ENCODE data around the gene ACAP1. TPM values are rescaled to one million over a fixed set of nuclear protein-coding genes. Genes with fewer than 3 reads are reported as not detected.

ACAP1 gene
- total and polyA plus RNA-seq, 12 donors: 2.4 to 23.4 (median 13.4) TPM

- ATAC-seq: peak in 1 of 8 donors; percentile 1
- intact Hi-C loops (cut with DNase I): loop anchor here in 4 of 10 donors (10.0 kb wide), 2 partner anchors 239 to 249 kb away; partner anchors contain the start of gene SLC16A11 (in 2 of the 4)
- Histone ChIP-seq H3K36me3 (no peaks in the 10 kb centered on the region), H3K9me3 (no peaks in the 10 kb centered on the region), H3K4me1 (peaks cover 21 to 70% (median 58%) of the 10 kb centered on the region in 9 donors), H3K27me3 (peaks cover 0 to 72% (median 39%) of the 10 kb centered on the region in 7 donors), H3K27ac (peak overlapping the region in 4 of 10 donors; percentile 25 to 55 (median 27)), H3K4me3 (peak overlapping the region in 9 of 10 donors; percentile 13 to 45 (median 24))
- no peak for TF ChIP-seq CTCF (IDR thresholded peaks at IDR 0.05)
- no peak for DNase-seq
- 4 to 5% methylated on average over 35 to 67 of the region's 75 CpGs for WGBS, 2 donors
Measured at GRCh38 chr17:7293816-7294613, 42.3 kb upstream of the ACAP1 start.

DNA sequence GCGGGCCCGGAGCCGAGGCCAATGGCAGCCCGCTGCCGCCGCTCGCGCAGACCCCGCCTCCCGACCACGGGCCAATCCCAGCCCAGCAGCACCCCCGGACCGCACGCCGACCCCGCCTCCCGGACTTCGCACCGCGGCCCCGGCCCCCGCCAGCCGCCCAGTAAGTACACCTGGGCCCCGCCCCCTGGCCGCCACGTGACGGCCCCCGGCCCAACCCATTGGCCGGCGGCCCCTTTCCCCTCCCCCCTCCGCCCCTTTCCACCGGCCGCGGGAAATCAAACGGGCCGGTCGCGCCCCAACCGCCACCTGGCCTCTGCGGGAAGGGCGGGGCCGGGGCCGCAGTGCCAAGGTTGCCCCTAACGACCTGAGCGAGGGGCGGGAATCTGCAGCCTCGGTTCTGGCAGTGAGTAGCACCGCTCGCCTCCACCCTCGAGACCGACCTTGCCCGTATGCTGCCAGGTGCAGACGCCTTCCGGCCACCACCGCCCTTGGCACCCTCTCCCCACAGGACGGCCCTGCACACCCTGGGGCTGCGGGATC lies 41.6 kb upstream of the ACAP1 start, which contains the start of gene YBX2:
Gene YBX2 (minus strand): TSS at position 26 of the 540 bp plus-strand sequence. CDS start 139 bp downstream, outside the sequence.
- peaks cover 0 to 71% (median 38%) of the 10 kb centered on the region in 7 donors for H3K27me3 ChIP-seq
- ATAC-seq: peak; percentile 11 to 42 (median 30)
- peak within 1 kb of the TSS in 6 of 10 donors; percentile 45 to 84 (median 82) for H3K27ac ChIP-seq
- peak; percentile 66 to 75 for DNase-seq
- H3K36me3 ChIP-seq: no peaks in the 10 kb centered on the region
- 1 to 3% methylated on average over 30 to 51 of the region's 57 CpGs for WGBS, 2 donors
- H3K9me3 ChIP-seq: no peaks in the 10 kb centered on the region
- no peak for TF ChIP-seq CTCF (IDR thresholded peaks at IDR 0.05)
- intact Hi-C loops (cut with DNase I): loop anchor here in 7 of 10 donors (5.0 to 10.0 kb wide), 6 partner anchors 42 to 250 kb away; partner anchors contain the start of genes SLC16A11 (in 2 of the 7), CTDNEP1 (in 1 of the 7) and ELP5 (in 1 of the 7)
- peaks cover 21 to 67% (median 58%) of the 10 kb centered on the region in 9 donors for H3K4me1 ChIP-seq
- peak within 1 kb of the TSS in 9 of 10 donors; percentile 16 to 45 (median 25) for H3K4me3 ChIP-seq

DNA sequence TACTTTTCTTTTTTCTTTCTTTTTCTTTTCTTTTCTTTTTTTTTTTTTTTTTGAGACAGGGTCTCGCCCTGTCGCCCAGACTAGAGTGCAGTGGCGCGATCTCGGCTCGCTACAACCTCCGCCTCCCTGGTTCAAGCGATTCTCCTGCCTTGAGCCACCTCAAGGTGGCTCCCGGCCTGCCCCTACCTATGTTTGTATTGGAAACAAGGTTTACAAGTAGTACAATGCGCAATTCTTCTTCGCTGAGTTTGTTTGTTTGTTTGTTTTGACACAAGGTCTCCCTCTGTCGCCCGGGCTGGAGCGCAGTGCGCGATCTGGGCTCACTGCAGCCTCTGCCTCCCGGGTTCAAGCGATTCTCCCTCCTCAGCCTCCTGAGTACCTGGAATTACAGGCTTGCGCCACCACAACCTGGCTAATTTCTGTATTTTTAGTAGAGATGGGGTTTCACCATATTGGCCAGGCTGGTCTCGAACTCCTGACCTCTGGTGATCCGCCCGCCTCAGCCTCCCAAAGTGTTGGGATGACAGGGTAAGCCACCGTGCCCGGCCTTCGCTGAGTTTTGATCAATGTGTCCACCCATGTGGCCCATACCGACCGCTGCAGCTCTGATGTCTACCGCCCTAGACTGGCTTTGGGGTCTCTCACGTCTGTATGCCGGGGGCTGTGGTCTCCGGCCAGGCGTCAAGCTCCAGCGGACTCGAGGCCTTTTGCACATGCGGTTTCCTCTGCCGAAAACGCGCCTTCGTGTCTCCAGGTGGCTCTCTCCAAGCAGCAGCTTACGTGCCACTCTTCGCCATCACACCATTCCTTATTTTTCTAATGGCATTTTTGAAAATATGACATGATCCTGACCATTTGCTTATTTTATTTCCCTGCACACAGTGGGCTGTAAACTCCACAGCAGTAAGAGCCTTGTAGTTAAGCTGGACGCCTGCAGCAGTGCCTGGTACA lies 40.8 kb upstream of the ACAP1 start:
- Histone ChIP-seq H3K27me3 (peaks cover 0 to 63% (median 36%) of the 10 kb centered on the region in 7 donors), H3K4me3 (peak overlapping the region in 7 of 10 donors; percentile 7 to 45 (median 29))

More for the DNA sequence above, 40.8 kb upstream of the ACAP1 start:
- intact Hi-C loops (cut with DNase I): loop anchor here (1.0 to 10.0 kb wide), 10 partner anchors 15 to 251 kb away; partner anchors contain the start of genes SLC16A11 (in 2 of the 10), SLC2A4 (in 2 of the 10), CTDNEP1 (in 1 of the 10) and ELP5 (in 1 of the 10)
- ATAC-seq (peak in 3 of 8 donors; percentile 1 to 5 (median 3)), DNase-seq (no peak)
- 59 to 61% methylated on average over 42 of the region's 42 CpGs for WGBS, 2 donors
- H3K4me1 ChIP-seq: peaks cover 21 to 61% (median 54%) of the 10 kb centered on the region in 9 donors
- H3K27ac ChIP-seq: peak overlapping the region; percentile 35 to 85 (median 80)
- no peak for TF ChIP-seq CTCF (IDR thresholded peaks at IDR 0.05)
- H3K36me3 ChIP-seq: no peaks in the 10 kb centered on the region
- H3K9me3 ChIP-seq: no peaks in the 10 kb centered on the region

All from heart right ventricle (tissue), 16 donors.